WTC11 (cell line): Measurements from ENCODE around the gene USP28. TPM values are rescaled to one million over a fixed set of nuclear protein-coding genes. Genes with fewer than 3 reads are reported as not detected.
A peak's percentile ranks its signal among the peaks of the same experiment; 100 is the strongest.
"Not testable (repeated sequence)": the region's sequence is repeated elsewhere in the genome, so short reads cannot be mapped to it uniquely, and the experiment has no call there.

Experiments
- ATAC-seq: fragments of 200-7000 bp; cut with Tn5 transposase; 2 replicates; pipeline ENCODE4 v1.10.0; 2021; ENCODE audit warnings: mild to moderate bottlenecking, moderate library complexity
- CTCF ChIA-PET: fragments of 300-600 bp; sonication (Branson Sonifier 250); formaldehyde crosslinking; loops from one replicate; lab custom pipeline; 2021; ENCODE audit warnings: antibody characterized with exemption; lab: Charles Lee
- POLR2A ChIA-PET: fragments of 350-600 bp; sonication (Branson Sonifier 250); formaldehyde crosslinking; loops from one replicate; lab custom pipeline; 2021; ENCODE audit warnings: antibody characterized with exemption; lab: Charles Lee
- DNase-seq: peaks from one replicate; pipeline ENCODE4 v3.0.0; 2021; ENCODE audit warnings: low spot score
- H3K27ac Mint-ChIP-seq: 2 replicates; pipeline ENCODE4 v1.8.0; 2021; ENCODE audit warnings: mixed read lengths
- H3K27me3 Mint-ChIP-seq: 2 replicates; pipeline ENCODE4 v1.8.0; 2021; ENCODE audit warnings: low read depth, mild to moderate bottlenecking, moderate library complexity, mixed read lengths
- H3K36me3 Mint-ChIP-seq: 2 replicates; pipeline ENCODE4 v1.8.0; 2021; ENCODE audit warnings: mixed read lengths
- H3K4me1 Mint-ChIP-seq: 2 replicates; pipeline ENCODE4 v1.8.0; 2022; ENCODE audit warnings: mixed read lengths
- H3K4me3 Mint-ChIP-seq: 2 replicates; pipeline ENCODE4 v1.8.0; 2021; ENCODE audit warnings: mild to moderate bottlenecking, moderate library complexity, mixed read lengths
- H3K9me3 Mint-ChIP-seq: 2 replicates; pipeline ENCODE4 v1.8.0; 2021; ENCODE audit warnings: mixed read lengths
- CDX4 ChIP-seq: fragments of 250-450 bp; sonication (Bioruptor Pico); IDR thresholded peaks from 2 replicates; pipeline ENCODE4 v1.9.0; 2021; ENCODE audit warnings: moderate library complexity, mild to moderate bottlenecking, inconsistent platforms, borderline replicate concordance
- CREM ChIP-seq: sonication (generic); formaldehyde crosslinking; IDR thresholded peaks from 2 replicates; pipeline ENCODE4 v1.8.1; 2022; ENCODE audit warnings: mild to moderate bottlenecking, missing genetic modification reagents, moderate library complexity
- CTCF ChIP-seq: fragments of 200-600 bp; IDR thresholded peaks from 2 replicates; pipeline ENCODE4 v1.8.0; 2022; ENCODE audit warnings: antibody characterized with exemption
- FOXJ3 ChIP-seq: sonication (generic); formaldehyde crosslinking; IDR thresholded peaks from 2 replicates; pipeline ENCODE4 v1.9.0; 2021; ENCODE audit warnings: missing genetic modification reagents, mild to moderate bottlenecking, borderline replicate concordance
- HMGXB4 ChIP-seq: sonication (generic); formaldehyde crosslinking; IDR thresholded peaks from 2 replicates; pipeline ENCODE4 v1.8.1; 2023; ENCODE audit warnings: mild to moderate bottlenecking, moderate library complexity, missing genetic modification reagents
- IRF1 ChIP-seq: sonication (generic); formaldehyde crosslinking; IDR thresholded peaks from 2 replicates; pipeline ENCODE4 v1.8.0; 2023; ENCODE audit warnings: missing genetic modification reagents
- JUN ChIP-seq: sonication (generic); formaldehyde crosslinking; IDR thresholded peaks from 2 replicates; pipeline ENCODE4 v1.8.0; 2023; ENCODE audit warnings: mild to moderate bottlenecking, missing genetic modification reagents
- USF1 ChIP-seq: sonication (generic); formaldehyde crosslinking; IDR thresholded peaks from 2 replicates; pipeline ENCODE4 v1.8.0; 2022; ENCODE audit warnings: mild to moderate bottlenecking, missing genetic modification reagents
- ZBTB21 ChIP-seq: sonication (generic); formaldehyde crosslinking; IDR thresholded peaks from 2 replicates; pipeline ENCODE4 v1.8.1; 2023; ENCODE audit warnings: mild to moderate bottlenecking, missing genetic modification reagents, borderline replicate concordance
- ZBTB43 ChIP-seq: sonication (generic); formaldehyde crosslinking; IDR thresholded peaks from 2 replicates; pipeline ENCODE4 v1.8.1; 2023; ENCODE audit warnings: mild to moderate bottlenecking, missing genetic modification reagents
- ZNF138 ChIP-seq: sonication (generic); formaldehyde crosslinking; conservative IDR thresholded peaks from 2 replicates; pipeline ENCODE4 v1.8.1; 2022; ENCODE audit warnings: mild to moderate bottlenecking, moderate library complexity, missing genetic modification reagents
- ZNF219 ChIP-seq: sonication (generic); formaldehyde crosslinking; IDR thresholded peaks from 2 replicates; pipeline ENCODE4 v1.8.0; 2023; ENCODE audit warnings: missing genetic modification reagents, mild to moderate bottlenecking, borderline replicate concordance
- ZNF423 ChIP-seq: fragments of 250-450 bp; sonication (Bioruptor Pico); IDR thresholded peaks from 2 replicates; pipeline ENCODE4 v2.1.2; 2022; ENCODE audit warnings: mild to moderate bottlenecking, moderate library complexity
- total RNA-seq: library from RNA; stranded (reverse); gene quantifications from 3 replicates; pipeline ENCODE4 v1.2.3, GENCODE V29; 2021

The USP28 gene
- total RNA-seq, 1 experiment from 2014 or later = 129 TPM

GRCh38 chr11:113796663-113797259, 78.6 kb downstream of the USP28 start:
- H3K4me3 Mint-ChIP-seq = no peak overlapping the region
- H3K4me1 Mint-ChIP-seq = no peaks in the 10 kb centered on the region
- ATAC-seq (peak; percentile 94), DNase-seq (no peak)
- CTCF ChIA-PET = interaction anchor here (0.6 to 2.2 kb wide), 28 partner anchors 10 to 1474 kb away, joined by 3 to 15 read pairs (median 4); partner anchors contain the start of genes USP28 and ZW10
- H3K36me3 Mint-ChIP-seq = peaks cover 51% of the 10 kb centered on the region
- POLR2A ChIA-PET = interaction anchor here (0.7 kb wide), 1 partner anchor 750 kb away, joined by 4 read pairs; no protein-coding TSS in a partner anchor
- TF ChIP-seq ZNF138 (no peak), IRF1 (CRISPR knock-in tag) (no peak), CDX4 (CRISPR knock-in tag) (no peak), ZNF423 (CRISPR knock-in tag) (no peak), CTCF (peak; percentile 36; the same call in 1 of the 2 replicates)
- H3K27ac Mint-ChIP-seq = no peak overlapping the region
- H3K27me3 Mint-ChIP-seq = no peaks in the 10 kb centered on the region
- peaks cover 18% of the 10 kb centered on the region for H3K9me3 Mint-ChIP-seq

- H3K36me3 Mint-ChIP-seq = no peaks in the 10 kb centered on the region
- H3K27ac Mint-ChIP-seq = no peak overlapping the region
- ChIA-PET CTCF (interaction anchor here (1.2 to 1.3 kb wide), 2 partner anchors 16 kb away, joined by 4 to 5 read pairs; partner anchors contain the start of gene ZW10), POLR2A (interaction anchor here (0.6 kb wide), 1 partner anchor 95 kb away, joined by 4 read pairs; no protein-coding TSS in a partner anchor)
- peak; percentile 30 for ATAC-seq
- H3K4me1 Mint-ChIP-seq = no peaks in the 10 kb centered on the region
- H3K27me3 Mint-ChIP-seq = no peaks in the 10 kb centered on the region
- no peak overlapping the region for H3K4me3 Mint-ChIP-seq
- TF ChIP-seq USF1 (no peak), HMGXB4 (no peak), FOXJ3 (CRISPR knock-in tag) (no peak), CDX4 (CRISPR knock-in tag) (no peak), ZBTB43 (CRISPR knock-in tag) (no peak), ZNF219 (CRISPR knock-in tag) (no peak), CREM (no peak), ZBTB21 (no peak), JUN (CRISPR knock-in tag) (no peak)
- no peaks in the 10 kb centered on the region for H3K9me3 Mint-ChIP-seq
- DNase-seq = no peak
Observed at GRCh38 chr11:113789675-113790320, 85.6 kb downstream of the USP28 start.

- ChIA-PET CTCF (interaction anchor here (0.7 to 1.3 kb wide), 3 partner anchors 15 to 183 kb away, joined by 4 to 5 read pairs (median 4); partner anchors contain the start of gene ZW10), POLR2A (interaction anchor here (0.6 kb wide), 1 partner anchor 96 kb away, joined by 4 read pairs; no protein-coding TSS in a partner anchor)
- not testable (repeated sequence) for H3K27me3 Mint-ChIP-seq, H3K4me1 Mint-ChIP-seq, ATAC-seq, DNase-seq, H3K9me3 Mint-ChIP-seq, H3K36me3 Mint-ChIP-seq, H3K4me3 Mint-ChIP-seq, H3K27ac Mint-ChIP-seq
Observed at GRCh38 chr11:113789016-113789415, 86.4 kb downstream of the USP28 start.
